ENCODE measurements around the gene CBFA2T3. TPM values are rescaled to one million over a fixed set of nuclear protein-coding genes. Genes with fewer than 3 reads are reported as not detected.

Gene CBFA2T3
- total RNA-seq, 3 donors from 2014 or later = 1.0 to 2.0 (median 1.3) TPM

DNA sequence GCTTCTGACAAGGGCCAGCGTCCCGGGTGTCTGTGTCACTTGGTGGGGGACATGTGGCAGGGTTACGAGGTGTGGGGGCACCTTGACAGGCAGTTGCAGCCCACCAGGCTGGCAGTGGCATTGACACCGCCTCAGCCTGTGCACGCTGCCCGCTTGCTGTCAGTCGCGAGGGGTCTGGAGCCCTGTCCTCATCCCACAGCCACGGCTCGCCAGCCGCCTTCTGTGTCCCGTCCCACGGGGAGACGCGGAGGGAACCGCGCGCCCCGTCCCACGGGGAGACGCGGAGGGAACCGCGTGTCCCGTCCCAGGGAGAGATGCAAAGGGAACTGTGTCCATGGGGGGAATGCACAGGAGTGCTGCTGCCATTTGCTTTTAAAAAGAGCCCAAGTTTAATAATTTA, 114.0 kb downstream of the CBFA2T3 start:
- H3K4me3 Mint-ChIP-seq = no peak overlapping the region
- ATAC-seq (no peak), DNase-seq (no peak)
- peaks cover 10% of the 10 kb centered on the region for H3K4me1 Mint-ChIP-seq (ENCODE audit: low read depth)
- H3K27me3 Mint-ChIP-seq (ENCODE audit: low read depth) = no peaks in the 10 kb centered on the region
- peaks cover 11% of the 10 kb centered on the region for H3K36me3 Mint-ChIP-seq (ENCODE audit: insufficient read depth)
- no peaks in the 10 kb centered on the region for H3K9me3 Mint-ChIP-seq

DNA sequence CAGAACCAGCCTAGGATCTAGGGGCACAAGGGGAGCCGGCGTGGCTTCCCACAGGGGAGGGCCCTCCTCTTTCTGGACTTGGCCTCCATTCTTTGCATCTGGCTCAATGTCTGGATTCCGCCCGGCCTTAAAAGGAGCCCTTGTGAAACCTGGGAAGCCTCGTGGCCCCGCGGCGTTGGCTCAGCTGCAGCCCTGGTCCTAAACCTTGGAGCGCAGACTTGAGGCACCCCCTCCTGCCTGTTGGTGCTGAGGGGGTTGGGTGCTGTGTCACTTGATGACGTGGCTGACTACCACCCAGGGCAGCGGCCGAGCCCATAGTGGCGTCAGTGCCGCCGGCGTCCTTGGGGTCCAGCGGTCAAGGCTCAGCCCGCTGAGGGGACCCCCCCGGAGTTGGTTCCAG, 115.6 kb downstream of the CBFA2T3 start:
- no peaks in the 10 kb centered on the region for H3K27me3 Mint-ChIP-seq (ENCODE audit: low read depth)
- no peaks in the 10 kb centered on the region for H3K9me3 Mint-ChIP-seq
- H3K36me3 Mint-ChIP-seq (ENCODE audit: insufficient read depth) = peaks cover 11% of the 10 kb centered on the region
- peaks cover 14% of the 10 kb centered on the region for H3K4me1 Mint-ChIP-seq (ENCODE audit: low read depth)
- ATAC-seq (no peak), DNase-seq (no peak)
- H3K4me3 Mint-ChIP-seq = no peak overlapping the region

DNA sequence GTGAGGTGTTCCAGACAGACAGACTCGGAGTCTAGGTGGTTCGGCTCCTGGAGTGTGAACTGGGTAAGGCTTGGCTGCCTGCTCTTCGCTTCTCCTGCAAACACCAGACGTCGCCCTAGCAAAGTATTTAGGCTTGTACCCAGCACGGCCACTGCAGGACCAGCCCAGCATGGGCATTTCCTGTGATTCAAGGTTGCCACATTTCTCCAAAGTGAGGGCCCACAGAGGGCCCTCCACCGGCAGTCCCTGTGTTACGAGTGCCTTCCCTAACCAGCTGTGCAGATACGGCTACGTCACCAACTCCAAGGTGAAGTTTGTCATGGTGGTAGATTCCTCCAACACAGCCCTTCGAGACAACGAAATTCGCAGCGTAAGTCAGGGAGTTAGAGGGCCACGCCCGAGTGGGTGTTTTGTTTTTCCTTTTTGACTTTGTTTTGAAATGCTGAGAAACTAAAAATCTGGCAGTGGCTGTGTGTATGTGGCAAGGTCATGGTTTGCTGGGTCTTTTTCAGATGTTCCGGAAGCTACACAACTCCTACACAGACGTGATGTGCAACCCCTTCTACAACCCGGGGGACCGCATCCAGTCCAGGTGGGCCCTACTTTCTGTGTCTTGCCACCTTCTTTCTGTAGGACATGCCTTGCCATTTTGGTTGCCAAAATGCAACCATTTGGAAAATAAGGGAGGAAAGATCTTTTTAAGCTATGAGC, 117.5 kb downstream of the CBFA2T3 start:
- DNase-seq (no peak), ATAC-seq (no peak)
- Mint-ChIP-seq H3K27me3 (ENCODE audit: low read depth) (no peaks in the 10 kb centered on the region), H3K4me1 (ENCODE audit: low read depth) (peaks cover 25% of the 10 kb centered on the region), H3K36me3 (ENCODE audit: insufficient read depth) (peaks cover 11% of the 10 kb centered on the region), H3K4me3 (no peak overlapping the region), H3K9me3 (no peaks in the 10 kb centered on the region)

DNA sequence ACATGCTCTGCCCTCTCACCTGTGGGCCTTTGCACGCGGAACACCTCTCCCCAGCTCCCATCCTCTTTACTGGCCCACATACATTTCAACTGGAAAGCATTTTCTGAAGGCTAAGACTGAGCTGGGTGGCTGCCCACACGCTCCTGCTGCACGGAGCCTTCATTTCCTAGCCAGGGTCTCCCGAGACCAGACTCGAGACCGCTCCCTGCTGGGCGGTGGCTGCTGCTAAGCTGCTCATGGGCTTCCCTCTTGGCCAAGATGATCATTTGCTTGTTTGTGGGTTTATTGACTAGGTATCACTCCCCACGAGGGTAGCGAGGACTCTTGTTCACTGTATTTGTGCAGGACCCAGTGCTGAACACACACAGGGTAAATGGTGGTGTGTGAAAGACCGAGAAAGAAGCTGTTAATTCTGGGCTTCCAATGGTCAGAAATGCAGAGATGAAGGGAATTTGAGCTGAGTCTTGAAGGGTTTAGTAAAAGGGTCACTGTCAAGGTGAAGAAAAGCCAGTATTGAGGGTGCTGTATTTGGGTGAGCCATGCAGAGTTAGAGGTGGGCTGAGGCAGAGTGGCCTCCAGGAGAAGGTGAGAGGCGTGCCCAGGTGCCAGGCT, 119.2 kb downstream of the CBFA2T3 start:
- Mint-ChIP-seq H3K9me3 (no peaks in the 10 kb centered on the region), H3K4me3 (peak overlapping the region; percentile 97), H3K36me3 (ENCODE audit: insufficient read depth) (peaks cover 11% of the 10 kb centered on the region), H3K27me3 (ENCODE audit: low read depth) (no peaks in the 10 kb centered on the region), H3K4me1 (ENCODE audit: low read depth) (peaks cover 26% of the 10 kb centered on the region)
- peak; percentile 62 to 67 for ATAC-seq
- peak; percentile 73 for DNase-seq

DNA sequence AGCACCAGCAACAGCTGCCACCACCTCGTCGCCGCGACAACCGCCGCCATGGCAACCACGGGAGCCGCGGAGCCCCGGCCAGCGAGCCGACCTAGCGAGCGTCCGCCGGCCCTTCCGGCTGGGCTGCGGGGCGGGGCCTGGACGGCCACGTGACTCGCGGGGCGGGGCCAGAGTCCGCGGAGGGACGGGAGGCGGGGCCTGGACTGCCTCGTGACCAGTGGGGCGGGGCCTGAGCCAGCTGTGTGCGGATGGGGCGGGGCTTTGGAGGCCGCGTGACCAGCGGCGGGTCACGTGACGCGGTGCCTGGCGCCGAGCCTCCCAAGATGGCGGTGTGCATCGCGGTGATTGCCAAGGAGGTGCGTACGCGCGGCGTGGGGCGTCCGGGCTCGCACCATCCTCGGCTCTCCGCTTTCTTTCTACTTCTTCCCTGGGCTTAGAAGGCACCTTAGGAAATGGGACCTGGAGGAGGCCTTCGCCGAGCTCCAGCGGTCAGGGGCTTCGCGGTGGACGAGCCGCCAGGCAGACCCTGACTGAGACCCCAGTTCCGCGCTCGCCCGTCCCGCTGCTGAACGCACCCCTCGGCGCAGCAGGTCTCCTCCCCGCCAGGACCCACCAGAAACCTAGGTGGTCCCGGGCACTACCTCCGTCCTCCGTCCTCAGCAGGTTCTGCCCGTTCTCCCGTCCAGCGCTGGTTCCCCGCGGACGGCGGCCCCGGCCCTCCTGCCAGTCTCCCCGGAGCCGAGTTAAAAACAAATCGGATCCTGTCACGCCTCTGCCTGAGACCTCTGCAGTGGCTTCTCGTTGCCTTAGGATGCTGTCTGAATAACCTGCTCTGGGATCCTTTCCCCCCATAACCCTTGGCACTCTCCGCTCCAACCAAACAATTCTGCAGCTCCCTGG, 119.9 kb downstream of the CBFA2T3 start, which contains the start of the genes GALNS and TRAPPC2L:
TSS of gene GALNS (minus strand) at position 120 of the 900 bp plus-strand sequence. CDS start at position 50, 70 bp downstream.
TSS of gene TRAPPC2L (plus strand) at position 300 of the 900 bp plus-strand sequence. CDS start at position 324, 24 bp downstream.
- H3K36me3 Mint-ChIP-seq (ENCODE audit: insufficient read depth) = peaks cover 6% of the 10 kb centered on the region
- H3K9me3 Mint-ChIP-seq = no peaks in the 10 kb centered on the region
- peaks cover 28% of the 10 kb centered on the region for H3K4me1 Mint-ChIP-seq (ENCODE audit: low read depth)
- DNase-seq (peak; percentile 100), ATAC-seq (peak; percentile 89 to 90)
- no peaks in the 10 kb centered on the region for H3K27me3 Mint-ChIP-seq (ENCODE audit: low read depth)
- H3K4me3 Mint-ChIP-seq = peak within 1 kb of the TSS; percentile 97

DNA sequence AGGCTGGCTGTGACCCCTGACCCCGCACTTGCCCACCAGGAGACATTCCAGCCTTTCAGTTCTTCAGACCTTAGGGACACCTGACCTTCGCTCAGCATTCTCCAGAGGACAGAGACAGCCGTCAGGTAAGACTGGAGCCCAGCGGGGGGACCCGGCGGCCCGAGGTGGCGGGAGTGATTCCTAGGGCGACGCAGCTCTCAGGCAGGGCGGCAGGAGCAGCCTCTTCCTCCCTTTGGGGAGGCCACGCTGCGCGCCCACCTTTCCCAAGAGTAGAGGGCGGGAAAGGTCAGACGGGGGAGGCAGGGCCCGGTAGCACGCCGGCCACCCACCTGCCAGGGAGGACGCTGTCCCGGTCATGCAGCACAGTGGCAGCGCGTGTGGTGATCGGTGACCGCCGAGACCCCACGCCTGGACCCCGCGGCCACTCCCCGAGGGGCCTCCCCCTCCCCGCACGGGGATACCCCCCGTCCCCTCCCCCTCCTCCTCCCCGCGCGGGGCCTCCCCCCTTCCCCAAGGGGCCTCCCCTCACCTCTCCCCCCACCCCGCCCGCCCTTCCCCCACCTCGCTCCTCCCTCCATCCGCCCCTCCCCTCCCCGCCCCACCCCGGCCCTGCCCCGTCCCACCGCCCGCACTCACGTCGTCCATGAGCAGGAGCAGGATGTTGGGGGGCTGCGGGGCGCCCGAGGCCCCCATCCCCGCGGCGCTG, 120.7 kb downstream of the CBFA2T3 start:
- Mint-ChIP-seq H3K4me3 (peak overlapping the region; percentile 97), H3K4me1 (ENCODE audit: low read depth) (peaks cover 28% of the 10 kb centered on the region), H3K9me3 (no peaks in the 10 kb centered on the region), H3K27me3 (ENCODE audit: low read depth) (no peaks in the 10 kb centered on the region), H3K36me3 (ENCODE audit: insufficient read depth) (peaks cover 6% of the 10 kb centered on the region)
- peak; percentile 11 for DNase-seq
- peak; percentile 35 to 39 for ATAC-seq

DNA sequence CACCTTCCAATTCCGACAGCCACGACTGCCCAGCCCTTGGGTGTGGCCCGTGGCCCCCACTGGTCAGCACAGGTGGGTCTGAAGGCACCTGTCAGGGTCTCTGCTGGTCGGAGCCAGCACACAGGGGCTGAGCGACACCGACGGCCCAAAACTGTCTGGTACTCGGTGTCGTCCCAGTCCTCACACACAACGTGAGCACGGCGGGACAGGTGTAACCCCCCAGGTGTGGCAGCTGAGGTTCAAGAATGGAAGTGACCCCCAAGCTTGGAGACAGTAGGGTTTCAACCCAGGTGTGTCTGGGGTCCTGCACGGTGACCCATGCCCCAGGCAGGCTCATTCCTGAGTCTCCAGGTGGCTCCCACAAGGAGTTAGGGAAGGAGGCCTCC, 121.3 kb downstream of the CBFA2T3 start:
- DNase-seq = no peak
- peaks cover 4% of the 10 kb centered on the region for H3K36me3 Mint-ChIP-seq (ENCODE audit: insufficient read depth)

DNA sequence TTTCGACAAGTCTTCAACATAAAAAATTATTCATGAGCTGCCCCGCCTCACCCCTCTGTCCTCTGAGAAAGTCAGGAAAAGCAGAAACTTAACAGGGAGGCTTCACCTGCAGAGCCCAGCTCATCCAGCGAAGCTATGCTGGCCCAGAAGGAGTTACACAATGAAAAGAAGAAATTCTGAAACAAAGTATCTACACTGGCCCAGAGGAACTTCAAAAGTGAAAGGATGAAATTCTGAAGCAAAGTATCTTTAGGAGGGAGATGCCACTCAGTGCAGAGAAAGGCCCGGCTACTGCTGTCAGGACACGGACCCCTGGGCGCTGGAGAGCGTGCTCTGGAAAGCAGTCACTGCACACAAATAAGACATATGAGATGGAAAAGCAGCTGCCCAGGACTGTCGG, 121.8 kb downstream of the CBFA2T3 start:
- Mint-ChIP-seq H3K4me1 (ENCODE audit: low read depth) (peaks cover 28% of the 10 kb centered on the region), H3K27me3 (ENCODE audit: low read depth) (no peaks in the 10 kb centered on the region), H3K4me3 (peak overlapping the region; percentile 65), H3K36me3 (ENCODE audit: insufficient read depth) (peaks cover 3% of the 10 kb centered on the region), H3K9me3 (no peaks in the 10 kb centered on the region)
- DNase-seq (no peak), ATAC-seq (no peak)

More for the DNA sequence above, 121.3 kb downstream of the CBFA2T3 start:
- Mint-ChIP-seq H3K9me3 (no peaks in the 10 kb centered on the region), H3K27me3 (ENCODE audit: low read depth) (no peaks in the 10 kb centered on the region), H3K4me3 (peak overlapping the region; percentile 81), H3K4me1 (ENCODE audit: low read depth) (peaks cover 28% of the 10 kb centered on the region)
- no peak for ATAC-seq

DNA sequence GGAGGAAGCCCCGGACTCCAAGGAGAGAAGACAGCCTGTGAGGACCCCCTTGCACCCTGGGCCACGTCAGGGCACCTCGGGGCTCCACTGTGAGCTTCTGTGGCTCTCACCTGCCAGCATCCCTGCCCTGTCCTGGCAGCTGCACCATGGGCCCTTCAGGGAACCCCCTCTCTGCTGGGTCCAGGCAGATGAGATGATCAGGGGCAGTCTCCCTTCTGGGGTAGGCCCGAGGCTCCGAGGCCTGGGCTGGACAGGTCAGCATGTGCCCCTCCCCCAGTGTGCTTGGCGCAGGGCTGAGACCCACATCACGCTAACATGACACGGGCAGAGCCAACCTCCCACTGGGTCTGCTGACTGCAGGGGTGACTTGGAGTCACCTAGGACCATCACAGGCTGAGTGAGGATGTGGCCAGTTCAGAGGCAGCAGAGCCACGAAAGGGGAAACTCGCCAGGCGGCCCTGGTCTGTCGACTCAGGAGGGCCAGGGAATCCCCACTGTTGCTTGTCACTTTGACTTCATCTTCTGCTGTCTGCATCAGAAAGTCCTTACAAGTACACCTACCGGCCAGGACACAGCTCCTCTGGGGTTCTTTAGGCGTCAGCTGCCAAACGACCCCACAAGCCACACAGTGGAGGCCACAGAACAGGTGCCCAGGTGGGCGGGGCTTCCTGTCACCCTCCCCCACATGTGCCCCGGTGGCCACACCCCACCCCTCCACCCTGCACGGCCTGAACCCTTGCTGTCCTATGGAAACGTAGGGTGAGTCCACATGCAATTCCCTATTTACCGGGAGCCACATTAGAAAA, 122.5 kb downstream of the CBFA2T3 start:
- DNase-seq = peak; percentile 19
- Mint-ChIP-seq H3K36me3 (ENCODE audit: insufficient read depth) (peaks cover 3% of the 10 kb centered on the region), H3K4me1 (ENCODE audit: low read depth) (peaks cover 28% of the 10 kb centered on the region), H3K4me3 (peak overlapping the region; percentile 65), H3K9me3 (no peaks in the 10 kb centered on the region), H3K27me3 (ENCODE audit: low read depth) (no peaks in the 10 kb centered on the region)
- peak in 1 of 2 donors; percentile 8 for ATAC-seq

DNA sequence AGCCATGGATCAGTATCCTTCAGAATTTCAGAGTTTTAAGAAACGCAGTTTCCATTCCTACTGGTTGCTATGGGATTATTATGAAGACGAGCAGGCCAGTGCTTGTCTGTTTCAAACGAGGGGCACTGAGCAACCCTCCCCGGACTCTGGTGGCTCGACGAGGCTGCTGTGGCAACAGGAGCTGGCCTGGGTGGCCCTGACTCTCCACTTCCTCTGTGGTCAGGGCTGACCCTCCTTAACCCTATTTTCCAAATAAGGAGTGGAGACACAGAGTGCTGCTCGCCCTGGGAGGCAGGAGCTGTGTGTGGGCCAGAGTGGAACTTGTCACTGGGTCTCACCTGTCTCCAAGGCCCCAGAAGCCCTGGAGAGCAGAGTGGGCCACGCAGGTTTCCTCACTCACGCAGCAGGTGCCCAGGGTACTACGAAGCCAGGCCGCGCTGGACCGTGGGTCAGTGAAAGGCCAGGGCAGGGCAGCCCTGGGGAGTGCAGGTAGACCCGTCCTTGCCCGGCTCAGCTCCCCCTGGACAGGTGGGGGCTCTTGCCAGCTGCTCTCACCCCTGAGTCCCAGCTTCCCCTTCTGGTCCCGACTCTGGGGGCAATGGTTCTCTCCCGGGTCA, 123.6 kb downstream of the CBFA2T3 start:
- ATAC-seq = no peak
- H3K36me3 Mint-ChIP-seq (ENCODE audit: insufficient read depth) = peaks cover 3% of the 10 kb centered on the region
- no peaks in the 10 kb centered on the region for H3K9me3 Mint-ChIP-seq
- H3K27me3 Mint-ChIP-seq (ENCODE audit: low read depth) = no peaks in the 10 kb centered on the region
- peaks cover 22% of the 10 kb centered on the region for H3K4me1 Mint-ChIP-seq (ENCODE audit: low read depth)
- no peak for DNase-seq
- no peak overlapping the region for H3K4me3 Mint-ChIP-seq

DNA sequence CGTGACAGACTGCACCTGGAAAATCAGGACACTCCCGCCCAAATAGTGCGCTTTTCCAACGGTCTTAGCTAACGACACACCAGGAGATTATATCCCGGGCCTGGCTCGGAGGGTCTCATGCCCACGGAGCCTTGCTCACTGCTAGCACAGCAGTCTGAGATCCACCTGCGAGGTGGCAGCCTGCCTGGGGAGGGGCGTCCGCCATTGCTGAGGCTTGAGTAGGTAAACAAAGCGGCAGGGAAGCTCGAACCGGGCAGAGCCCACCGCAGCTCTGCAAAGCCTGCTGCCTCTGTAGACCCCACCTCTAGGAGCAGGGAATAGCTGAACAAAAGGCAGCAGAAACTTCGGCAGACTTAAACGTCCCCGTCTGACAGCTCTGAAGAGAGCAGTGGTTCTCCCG, 125.4 kb downstream of the CBFA2T3 start:
- ATAC-seq (no peak), DNase-seq (no peak)
- Mint-ChIP-seq H3K4me3 (no peak overlapping the region), H3K27me3 (ENCODE audit: low read depth) (no peaks in the 10 kb centered on the region), H3K4me1 (ENCODE audit: low read depth) (peaks cover 14% of the 10 kb centered on the region), H3K9me3 (no peaks in the 10 kb centered on the region), H3K36me3 (ENCODE audit: insufficient read depth) (peaks cover 3% of the 10 kb centered on the region)

DNA sequence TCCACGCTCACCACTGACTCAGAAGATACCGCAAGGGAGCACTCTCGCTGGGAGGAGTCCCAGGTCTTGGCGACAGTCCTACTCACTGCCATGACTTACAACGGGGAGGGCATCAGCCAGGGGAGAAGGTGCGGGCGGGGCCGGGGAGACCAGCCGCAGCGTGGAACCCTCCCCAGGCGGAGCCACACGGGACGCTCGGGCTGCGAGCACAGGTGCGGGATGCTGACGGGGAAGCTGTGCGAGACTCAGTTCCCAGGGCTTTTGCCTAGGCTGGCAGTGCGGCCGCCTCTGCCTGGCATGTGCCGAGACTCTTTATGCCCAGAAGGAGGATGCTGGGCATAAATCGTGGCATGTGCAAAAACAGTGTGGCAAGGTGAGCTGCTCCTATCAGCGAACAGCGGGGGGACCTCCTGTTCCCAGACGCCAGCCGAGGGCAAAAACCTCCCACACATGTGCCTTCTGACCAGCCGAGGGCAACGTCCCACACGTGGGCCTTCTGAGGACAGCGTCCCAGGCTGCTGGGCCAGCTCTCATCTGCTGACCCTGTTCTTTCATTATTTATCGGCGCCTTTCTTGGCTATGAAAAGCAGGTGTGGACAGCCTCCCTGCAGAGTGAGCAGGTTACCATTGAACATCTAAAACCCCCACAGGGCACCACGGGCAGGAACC, 126.3 kb downstream of the CBFA2T3 start:
- DNase-seq = no peak
- Mint-ChIP-seq H3K4me3 (no peak overlapping the region), H3K27me3 (ENCODE audit: low read depth) (no peaks in the 10 kb centered on the region), H3K36me3 (ENCODE audit: insufficient read depth) (peaks cover 3% of the 10 kb centered on the region), H3K9me3 (no peaks in the 10 kb centered on the region), H3K4me1 (ENCODE audit: low read depth) (peaks cover 12% of the 10 kb centered on the region)
- ATAC-seq = no peak
